PC-9 (cell line): ENCODE results near the gene CFI. TPM values are rescaled to one million over a fixed set of nuclear protein-coding genes. Genes with fewer than 3 reads are reported as not detected.

Experiments used
- BruUV-seq: library from RNA; stranded (reverse); fragments of 400-500 nt; replicated peaks from 2 replicates; lab custom pipeline; 2021; lab: Mats Ljungman, UMichigan
- CTCF ChIA-PET: fragments of 300-600 bp; sonication (Branson Sonifier 250); formaldehyde crosslinking; loops from one replicate; lab custom pipeline; 2022; ENCODE audit warnings: antibody characterized with exemption; lab: Charles Lee
- POLR2A ChIA-PET: fragments of 300-600 bp; sonication (Branson Sonifier 250); formaldehyde crosslinking; loops from one replicate; lab custom pipeline; 2022; ENCODE audit warnings: antibody characterized with exemption; ENCODE audit not compliant: unreplicated experiment; lab: Charles Lee
- DNase-seq, 2 experiments: peaks; one replicate each; pipeline versions ENCODE4 v3.0.0 to v3.0.0-alpha.2; 2015 to 2022; ENCODE audit warnings: mixed read lengths in 1 of 2
- H2AFZ ChIP-seq: fragments of 200-600 bp; sonication (generic); 2 replicates; pipeline ENCODE4 v1.8.1; 2017; ENCODE audit warnings: antibody characterized with exemption
- H3F3A ChIP-seq: fragments of 200-600 bp; sonication (generic); 2 replicates; pipeline ENCODE4 v1.8.1; 2017; ENCODE audit warnings: antibody characterized with exemption, mild to moderate bottlenecking, low read depth; ENCODE audit not compliant: insufficient read depth
- H3K27ac ChIP-seq: fragments of 200-600 bp; sonication (generic); 2 replicates; pipeline ENCODE4 v1.6.1; 2016; ENCODE audit warnings: mixed run types
- H3K27me3 ChIP-seq: fragments of 200-600 bp; sonication (generic); 2 replicates; pipeline ENCODE4 v1.6.1; 2016; ENCODE audit warnings: low read depth, mixed run types; ENCODE audit not compliant: insufficient read depth
- H3K36me3 ChIP-seq: fragments of 200-600 bp; sonication (generic); 2 replicates; pipeline ENCODE4 v1.6.1; 2016; ENCODE audit warnings: low read depth, mixed run types
- H3K4me1 ChIP-seq: fragments of 200-600 bp; sonication (generic); replicated peaks from 2 replicates; pipeline ENCODE4 v1.6.1; 2016; ENCODE audit warnings: mixed run types; ENCODE audit not compliant: insufficient read depth
- H3K4me2 ChIP-seq: fragments of 200-600 bp; sonication (generic); 2 replicates; pipeline ENCODE4 v1.6.1; 2017; ENCODE audit warnings: mixed run types
- H3K4me3 ChIP-seq: fragments of 200-600 bp; sonication (generic); 2 replicates; pipeline ENCODE4 v1.6.1; 2016; ENCODE audit warnings: mixed run types
- H3K79me2 ChIP-seq: fragments of 200-600 bp; sonication (generic); 2 replicates; pipeline ENCODE4 v1.6.1; 2017; ENCODE audit warnings: low read depth, mixed run types
- H3K9me2 ChIP-seq: fragments of 200-600 bp; sonication (generic); 2 replicates; pipeline ENCODE4 v1.8.1; 2017; ENCODE audit warnings: mild to moderate bottlenecking; ENCODE audit not compliant: insufficient read depth
- H3K9me3 ChIP-seq: fragments of 200-600 bp; sonication (generic); 2 replicates; pipeline ENCODE4 v1.8.1; 2016; ENCODE audit warnings: low read depth; ENCODE audit not compliant: insufficient read depth
- H4K20me1 ChIP-seq: fragments of 200-600 bp; sonication (generic); 2 replicates; pipeline ENCODE4 v1.8.1; 2017; ENCODE audit not compliant: insufficient read depth
- EZH2 ChIP-seq: fragments of 200-600 bp; sonication (generic); IDR thresholded peaks from 2 replicates; pipeline ENCODE4 v1.8.0; 2017; ENCODE audit warnings: antibody characterized with exemption, low read depth
- intact Hi-C: fragments of 100-400 bp; cut with micrococcal nuclease; formaldehyde crosslinking; loops from one replicate; pipeline ENCODE4 v1.10.0; 2022; ENCODE audit not compliant: unreplicated experiment
- total RNA-seq: library from RNA; stranded (reverse); gene quantifications from 2 replicates; pipeline ENCODE4 v1.2.3, GENCODE V29; 2021
- TF ChIP-seq, protein P1 (sequence below): fragments of 200-600 bp; sonication (generic); conservative IDR thresholded peaks from 2 replicates; pipeline ENCODE4 v1.6.1; 2017; ENCODE audit warnings: mixed run types, antibody characterized with exemption, mild to moderate bottlenecking, moderate library complexity

Gene CFI
- total RNA-seq, 1 experiment from 2014 or later: 2.2 TPM

DNA sequence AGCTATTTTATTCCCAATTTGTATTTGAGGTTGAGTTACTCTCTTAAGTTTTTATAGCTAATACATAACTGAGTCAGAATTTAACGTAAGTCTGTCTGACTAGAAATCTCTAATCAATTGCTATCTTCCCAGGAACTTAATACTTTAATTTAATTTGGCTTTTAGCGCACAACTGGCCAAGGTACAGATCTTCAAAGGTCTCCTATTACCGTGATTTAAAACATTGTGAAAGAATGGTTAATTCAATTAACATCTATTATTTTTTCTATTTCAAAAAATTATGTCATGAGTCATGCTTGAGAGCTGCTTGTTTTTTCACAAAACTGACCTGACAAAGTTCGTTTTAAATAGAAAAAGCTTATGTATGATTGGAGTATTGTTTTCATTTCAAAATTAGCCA lies 49.9 kb downstream of the CFI start:
- Histone ChIP-seq H2AFZ (no peak overlapping the region), H3K4me1 (no peaks in the 10 kb centered on the region), H3K36me3 (no peaks in the 10 kb centered on the region), H4K20me1 (no peaks in the 10 kb centered on the region), H3K79me2 (no peaks in the 10 kb centered on the region), H3K4me2 (no peak overlapping the region), H3K4me3 (no peak overlapping the region), H3K9me2 (no peaks in the 10 kb centered on the region), H3K27ac (no peak overlapping the region), H3K9me3 (no peaks in the 10 kb centered on the region), H3K27me3 (no peaks in the 10 kb centered on the region), H3F3A (no peaks in the 10 kb centered on the region)
- ChIA-PET POLR2A (interaction anchor here (0.6 kb wide), 1 partner anchor 20 kb away, joined by 3 read pairs; no protein-coding TSS in a partner anchor), CTCF (no interaction called here)
- no peak for TF ChIP-seq EZH2
- TF ChIP-seq, protein P1, sequence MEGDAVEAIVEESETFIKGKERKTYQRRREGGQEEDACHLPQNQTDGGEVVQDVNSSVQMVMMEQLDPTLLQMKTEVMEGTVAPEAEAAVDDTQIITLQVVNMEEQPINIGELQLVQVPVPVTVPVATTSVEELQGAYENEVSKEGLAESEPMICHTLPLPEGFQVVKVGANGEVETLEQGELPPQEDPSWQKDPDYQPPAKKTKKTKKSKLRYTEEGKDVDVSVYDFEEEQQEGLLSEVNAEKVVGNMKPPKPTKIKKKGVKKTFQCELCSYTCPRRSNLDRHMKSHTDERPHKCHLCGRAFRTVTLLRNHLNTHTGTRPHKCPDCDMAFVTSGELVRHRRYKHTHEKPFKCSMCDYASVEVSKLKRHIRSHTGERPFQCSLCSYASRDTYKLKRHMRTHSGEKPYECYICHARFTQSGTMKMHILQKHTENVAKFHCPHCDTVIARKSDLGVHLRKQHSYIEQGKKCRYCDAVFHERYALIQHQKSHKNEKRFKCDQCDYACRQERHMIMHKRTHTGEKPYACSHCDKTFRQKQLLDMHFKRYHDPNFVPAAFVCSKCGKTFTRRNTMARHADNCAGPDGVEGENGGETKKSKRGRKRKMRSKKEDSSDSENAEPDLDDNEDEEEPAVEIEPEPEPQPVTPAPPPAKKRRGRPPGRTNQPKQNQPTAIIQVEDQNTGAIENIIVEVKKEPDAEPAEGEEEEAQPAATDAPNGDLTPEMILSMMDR: no peak
- no peak for DNase-seq
- intact Hi-C loops: no loop called here
- no TSS peak for BruUV-seq

DNA sequence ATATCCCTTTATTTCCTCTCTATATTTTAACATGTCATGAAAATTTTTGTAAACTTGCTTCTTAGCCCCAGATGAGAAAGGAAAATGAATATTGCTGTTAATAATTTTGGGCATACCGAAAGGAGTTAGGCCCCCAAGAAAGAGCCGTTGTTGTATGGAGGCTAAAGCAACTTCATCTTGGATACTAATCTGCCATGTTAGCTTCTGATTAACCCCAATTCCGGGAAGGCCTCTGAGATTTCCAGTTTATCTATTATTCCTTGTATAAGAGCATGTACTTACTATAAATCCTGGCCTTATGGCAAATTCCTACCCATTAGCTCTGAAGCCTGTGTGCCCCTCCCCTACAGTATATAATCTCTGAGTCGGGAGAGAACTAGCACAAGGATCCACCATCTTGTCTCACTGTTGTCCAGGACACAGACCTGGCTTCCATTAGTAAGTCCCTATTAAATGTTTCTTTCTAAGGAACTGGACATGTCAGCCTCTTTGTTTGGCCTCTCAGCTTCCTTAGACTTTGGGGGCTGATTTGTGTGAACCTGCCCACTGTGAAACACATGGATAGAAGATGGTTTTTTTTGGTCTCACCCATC lies 51.1 kb downstream of the CFI start:
- Histone ChIP-seq H3K4me3 (no peak overlapping the region), H2AFZ (no peak overlapping the region), H3K27me3 (no peaks in the 10 kb centered on the region), H3K79me2 (no peaks in the 10 kb centered on the region), H3K36me3 (no peaks in the 10 kb centered on the region), H3K4me2 (no peak overlapping the region), H4K20me1 (no peaks in the 10 kb centered on the region), H3K9me2 (no peaks in the 10 kb centered on the region), H3K27ac (no peak overlapping the region), H3K9me3 (no peaks in the 10 kb centered on the region), H3K4me1 (no peaks in the 10 kb centered on the region), H3F3A (no peaks in the 10 kb centered on the region)
- BruUV-seq: no TSS peak
- no peak for DNase-seq
- intact Hi-C loops: no loop called here
- POLR2A ChIA-PET: no interaction called here
- TF ChIP-seq, protein P1: no peak
- TF ChIP-seq EZH2: no peak
- CTCF ChIA-PET: no interaction called here

DNA sequence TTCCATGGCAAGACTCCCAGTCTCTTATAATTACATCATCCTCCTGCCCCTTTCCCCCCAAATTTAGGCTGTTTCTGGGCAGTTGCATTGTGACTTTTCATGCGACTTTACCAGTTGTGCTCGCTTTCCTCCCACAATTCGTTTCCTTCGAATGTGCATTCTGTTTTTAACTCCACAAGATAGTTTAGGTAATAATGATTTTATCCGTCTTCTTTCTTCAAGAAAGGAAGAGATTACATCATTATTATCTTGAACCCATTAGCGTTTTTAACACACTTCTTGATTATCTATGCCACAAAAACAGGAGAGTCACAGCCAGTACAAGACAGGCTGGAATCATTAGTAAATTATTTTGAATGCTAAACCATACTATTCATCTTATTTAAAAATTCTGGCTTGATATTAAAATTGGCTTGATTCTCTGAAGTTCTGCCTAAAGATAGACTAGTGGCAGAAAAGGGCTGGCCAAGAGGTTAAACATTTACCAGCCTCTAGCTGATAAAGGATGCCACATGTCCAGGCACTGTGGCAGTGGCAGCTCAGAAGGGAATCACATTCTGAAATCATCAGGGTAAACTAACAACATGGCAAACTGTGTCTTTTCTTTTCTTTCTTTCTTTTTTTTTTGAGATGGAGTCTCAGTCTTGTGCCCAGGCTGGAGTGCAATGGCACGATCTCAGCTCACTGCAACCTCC lies 52.3 kb downstream of the CFI start:
- H3K9me3 ChIP-seq: no peaks in the 10 kb centered on the region
- H3K4me3 ChIP-seq: no peak overlapping the region
- TF ChIP-seq, protein P1: no peak
- TF ChIP-seq EZH2: no peak
- BruUV-seq: no TSS peak
- H4K20me1 ChIP-seq: no peaks in the 10 kb centered on the region
- DNase-seq: no peak
- ChIA-PET POLR2A (no interaction called here), CTCF (no interaction called here)
- H3K79me2 ChIP-seq: no peaks in the 10 kb centered on the region
- H3K4me1 ChIP-seq: no peaks in the 10 kb centered on the region
- intact Hi-C loops: no loop called here
- H3F3A ChIP-seq: no peaks in the 10 kb centered on the region
- no peaks in the 10 kb centered on the region for H3K9me2 ChIP-seq
- no peaks in the 10 kb centered on the region for H3K27me3 ChIP-seq
- H3K27ac ChIP-seq: no peak overlapping the region
- no peaks in the 10 kb centered on the region for H3K36me3 ChIP-seq
- no peak overlapping the region for H2AFZ ChIP-seq
- no peak overlapping the region for H3K4me2 ChIP-seq
